CD4-positive, alpha-beta T cell treated with Interleukin-6 for 4 hours (primary cell): ENCODE results near the gene FBXW8.
"Not testable (repeated sequence)": the region's sequence is repeated elsewhere in the genome, so short reads cannot be mapped to it uniquely, and the experiment has no call there.

Experiments
- DNase-seq: peaks from one replicate; pipeline ENCODE4 v3.0.0-alpha.2; 2020; ENCODE audit warnings: mixed read lengths

Gene FBXW8

DNA sequence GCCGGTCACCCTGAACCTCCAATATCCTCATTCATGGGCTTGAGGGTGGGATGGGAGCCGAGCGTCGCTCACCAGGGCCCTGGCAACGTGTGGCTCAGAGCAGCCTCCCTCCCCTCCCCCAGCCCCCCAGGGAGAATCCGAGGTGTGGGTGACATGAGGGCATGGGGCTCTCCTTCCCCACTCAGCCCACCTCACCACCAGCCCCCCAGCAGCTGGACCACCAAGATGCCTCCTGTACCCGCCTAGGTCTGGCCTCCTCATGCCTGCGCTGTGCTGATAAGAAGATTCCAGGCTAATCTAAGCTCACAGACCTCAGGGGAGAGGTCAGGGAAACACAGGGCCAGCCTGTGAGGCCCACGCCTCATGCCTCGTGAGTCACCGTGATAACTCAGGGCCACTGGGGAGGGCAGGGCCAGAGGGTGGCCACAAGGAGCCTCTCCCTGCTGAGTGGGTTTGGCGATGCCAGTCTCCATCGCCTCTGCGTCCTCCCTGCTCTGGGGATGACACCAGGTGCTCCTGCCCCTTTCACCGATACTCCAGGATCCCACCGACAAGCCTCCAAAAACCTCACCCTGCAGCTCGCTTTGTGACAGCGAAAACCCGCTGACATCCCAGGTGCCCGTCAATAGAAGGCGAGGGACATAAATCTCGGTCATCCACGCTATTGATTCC is 131.6 kb downstream of the FBXW8 start:
- no peak for DNase-seq

DNA sequence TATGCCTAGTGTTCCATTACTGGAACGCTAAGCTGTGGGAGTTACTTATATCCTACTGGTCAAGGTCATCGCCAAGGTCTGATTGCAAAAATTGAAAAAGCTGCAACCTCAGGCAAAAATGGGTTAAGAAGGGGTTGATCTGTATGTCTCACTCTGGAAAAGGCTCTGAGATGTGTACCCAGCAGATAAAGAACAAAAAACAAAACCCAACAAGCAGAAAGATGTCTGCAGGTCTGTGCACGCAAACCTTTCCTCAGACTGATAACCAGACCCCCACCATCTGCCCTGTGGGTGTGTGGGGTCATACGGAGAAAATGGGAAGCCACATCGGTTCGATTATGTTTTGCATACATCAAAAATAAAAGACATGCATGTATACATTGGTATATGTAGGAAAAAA is 132.1 kb downstream of the FBXW8 start:
- DNase-seq = no peak

DNA sequence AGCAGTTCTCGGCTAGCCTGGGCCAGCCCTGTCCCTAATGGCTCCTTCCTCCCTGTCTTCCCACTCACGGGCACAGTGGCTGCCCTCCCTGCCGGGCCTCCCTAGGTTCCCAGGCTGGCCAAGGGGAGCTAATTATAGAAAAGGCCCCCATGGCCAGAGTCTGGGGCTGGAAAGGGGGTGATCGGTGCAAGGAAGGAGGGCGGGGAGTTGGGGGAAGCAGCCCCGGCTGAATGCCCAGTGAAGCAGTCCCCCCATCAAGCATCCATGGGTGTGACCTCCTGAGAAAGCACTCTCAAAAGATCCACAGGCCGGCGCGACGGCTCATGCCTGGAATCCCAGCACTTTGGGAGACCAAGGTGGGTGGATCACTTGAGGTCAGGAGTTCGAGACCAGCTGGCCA is 133.6 kb downstream of the FBXW8 start:
- no peak for DNase-seq

GRCh38 chr12:117044790-117045159 is 134.0 kb downstream of the FBXW8 start:
- no peak for DNase-seq

DNA sequence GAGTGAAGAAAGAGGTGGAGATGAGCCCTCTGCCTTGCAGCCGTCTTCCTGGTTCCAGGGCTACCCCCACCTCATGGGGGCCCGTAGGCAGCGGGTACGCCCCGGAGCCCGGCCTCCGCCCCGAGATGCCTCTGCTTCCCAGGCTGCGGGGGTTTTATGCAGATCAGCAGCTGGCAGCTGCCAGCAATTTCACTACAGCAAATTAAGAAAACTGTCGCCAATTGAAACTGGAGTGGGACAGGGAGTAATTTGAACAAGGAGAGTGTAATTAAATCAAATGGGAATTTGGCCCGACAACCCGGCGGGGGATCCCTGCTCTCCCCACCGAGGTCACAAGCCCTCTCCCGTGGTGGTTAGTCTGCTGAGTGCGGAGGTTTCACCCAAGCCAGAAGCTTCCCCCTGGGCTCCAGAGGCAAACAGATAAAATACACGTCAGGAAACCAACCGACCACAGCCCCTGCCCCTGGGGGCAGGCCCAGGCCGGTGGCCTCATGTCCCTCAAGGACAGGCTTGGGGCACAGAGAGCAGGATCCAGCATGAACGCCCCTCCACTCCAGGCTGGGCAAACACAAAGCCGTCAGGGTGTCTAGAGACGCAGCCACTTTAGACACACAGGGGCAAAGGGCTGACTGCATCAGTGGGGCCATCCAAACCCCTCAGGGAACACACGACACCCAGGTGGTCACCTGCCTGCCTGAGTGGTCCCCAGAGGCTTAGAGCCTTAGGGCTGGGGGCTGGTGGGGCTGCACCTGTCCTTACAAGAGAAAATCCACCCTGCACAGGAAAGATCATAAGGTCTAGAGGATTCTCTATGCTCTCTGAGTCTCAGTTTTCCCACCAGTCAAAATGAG is 134.6 kb downstream of the FBXW8 start:
- no peak for DNase-seq

DNA sequence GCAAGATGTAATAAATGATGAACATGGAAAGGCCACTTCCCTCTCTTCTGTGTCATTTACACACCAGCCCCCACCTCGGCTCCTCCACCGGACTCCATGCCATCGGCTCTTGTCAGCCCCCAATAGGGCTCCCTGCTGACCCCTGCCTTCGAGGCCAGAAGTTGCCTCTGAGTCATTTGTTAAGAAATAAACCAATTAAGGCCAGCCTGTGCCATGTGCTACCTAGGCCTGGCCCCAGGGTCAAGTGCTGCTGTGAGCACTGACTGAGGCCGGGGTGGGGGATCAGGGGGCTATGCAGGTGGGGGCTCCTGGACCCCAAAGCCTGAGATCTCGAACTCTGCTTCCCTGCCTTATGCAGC is 135.2 kb downstream of the FBXW8 start:
- DNase-seq = no peak

DNA sequence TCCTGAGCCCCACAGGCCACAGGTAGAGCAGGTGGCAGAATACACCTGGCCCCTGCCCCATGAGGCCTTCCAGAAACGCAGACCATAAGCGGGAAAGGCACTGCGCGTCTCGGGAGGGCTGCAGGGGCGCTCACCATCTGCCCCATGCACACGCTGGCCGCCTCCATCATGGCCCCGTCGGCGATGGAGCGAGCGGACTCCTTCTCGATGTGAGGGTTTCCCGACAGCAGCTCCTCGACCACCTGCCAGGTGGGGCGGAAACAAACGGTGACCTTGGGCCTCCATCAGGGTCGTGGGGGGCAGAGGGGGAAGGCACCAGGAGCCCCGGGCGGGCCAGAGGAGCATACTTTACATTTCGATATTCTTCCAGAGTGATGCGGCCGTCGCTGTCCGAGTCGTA is 135.7 kb downstream of the FBXW8 start:
- DNase-seq = no peak

DNA sequence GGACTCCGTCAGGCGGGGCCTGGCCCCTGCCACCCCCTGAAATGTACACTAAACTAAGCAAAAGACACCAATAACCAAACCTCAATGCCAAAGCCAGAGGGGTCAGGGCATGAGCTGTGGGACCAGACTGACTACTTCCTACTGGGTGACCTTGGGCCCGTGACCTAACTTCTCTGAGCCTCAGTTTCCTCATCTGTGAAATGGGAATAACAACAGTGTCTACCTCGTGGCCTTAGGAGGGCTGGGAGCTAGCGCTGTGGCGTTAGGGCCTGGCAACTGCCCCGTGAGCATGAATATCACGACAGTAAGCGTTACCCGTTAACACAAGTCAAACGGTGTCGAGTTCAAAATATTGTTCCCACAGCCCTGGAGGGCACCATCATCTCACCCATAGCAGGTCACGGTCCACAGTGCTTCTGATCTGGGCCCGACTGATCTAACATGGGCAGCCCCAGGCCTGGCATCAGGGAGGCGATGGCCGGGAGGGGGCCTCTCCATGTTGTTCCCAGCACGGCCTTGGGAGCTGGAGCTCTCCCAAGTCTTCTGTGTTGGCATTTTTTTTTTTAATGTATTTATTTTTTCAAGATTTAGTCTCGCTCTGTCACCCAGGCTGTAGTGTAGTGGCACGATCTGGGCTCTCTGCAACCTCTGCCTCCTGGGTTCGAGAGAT is 136.2 kb downstream of the FBXW8 start:
- no peak for DNase-seq

GRCh38 chr12:117047810-117048584 is 137.2 kb downstream of the FBXW8 start:
- DNase-seq = no peak

- no peak for DNase-seq
These were observed 137.8 kb downstream of the FBXW8 start for GRCh38 chr12:117048585-117048904.

DNA sequence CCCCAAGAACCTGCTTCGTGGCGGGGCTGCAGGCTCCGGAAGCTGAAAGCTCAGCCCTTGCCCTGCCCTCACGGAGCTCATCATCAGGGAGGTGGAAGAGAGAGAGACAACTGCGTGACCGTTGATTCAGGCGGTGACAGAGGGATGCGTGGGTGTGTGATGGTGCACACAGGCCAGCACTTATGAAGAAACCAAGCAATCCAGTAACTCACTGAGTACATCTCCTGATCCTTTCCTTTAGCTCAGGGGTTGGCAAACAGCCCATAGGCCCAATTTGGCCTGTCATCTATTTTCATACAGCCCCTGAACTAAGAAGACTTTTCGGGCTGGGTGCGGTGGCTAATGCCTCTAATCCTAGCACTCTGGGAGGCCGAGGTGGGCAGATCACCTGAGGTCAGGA is 138.5 kb downstream of the FBXW8 start:
- no peak for DNase-seq

GRCh38 chr12:117050060-117050459 is 139.3 kb downstream of the FBXW8 start:
- DNase-seq = no peak

DNA sequence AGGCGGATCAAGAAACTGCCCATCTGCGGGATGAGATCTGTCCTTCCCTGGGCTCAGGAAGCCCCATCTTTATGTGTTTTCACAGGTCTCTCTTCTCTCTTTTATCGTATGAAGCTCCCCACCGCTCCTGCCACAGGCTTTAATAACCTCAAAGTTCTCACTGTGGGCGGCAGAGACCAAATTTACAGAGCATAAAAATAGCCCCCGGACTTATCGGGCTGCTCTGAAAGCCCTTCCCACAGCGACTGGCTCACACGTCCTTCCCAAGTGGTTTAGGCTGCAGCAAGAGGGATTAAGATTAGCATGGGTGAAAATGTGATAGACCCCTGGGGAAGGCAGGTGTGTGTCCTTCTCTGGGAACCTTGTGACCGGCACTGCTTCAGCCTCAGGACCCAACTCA is 140.6 kb downstream of the FBXW8 start:
- no peak for DNase-seq

DNA sequence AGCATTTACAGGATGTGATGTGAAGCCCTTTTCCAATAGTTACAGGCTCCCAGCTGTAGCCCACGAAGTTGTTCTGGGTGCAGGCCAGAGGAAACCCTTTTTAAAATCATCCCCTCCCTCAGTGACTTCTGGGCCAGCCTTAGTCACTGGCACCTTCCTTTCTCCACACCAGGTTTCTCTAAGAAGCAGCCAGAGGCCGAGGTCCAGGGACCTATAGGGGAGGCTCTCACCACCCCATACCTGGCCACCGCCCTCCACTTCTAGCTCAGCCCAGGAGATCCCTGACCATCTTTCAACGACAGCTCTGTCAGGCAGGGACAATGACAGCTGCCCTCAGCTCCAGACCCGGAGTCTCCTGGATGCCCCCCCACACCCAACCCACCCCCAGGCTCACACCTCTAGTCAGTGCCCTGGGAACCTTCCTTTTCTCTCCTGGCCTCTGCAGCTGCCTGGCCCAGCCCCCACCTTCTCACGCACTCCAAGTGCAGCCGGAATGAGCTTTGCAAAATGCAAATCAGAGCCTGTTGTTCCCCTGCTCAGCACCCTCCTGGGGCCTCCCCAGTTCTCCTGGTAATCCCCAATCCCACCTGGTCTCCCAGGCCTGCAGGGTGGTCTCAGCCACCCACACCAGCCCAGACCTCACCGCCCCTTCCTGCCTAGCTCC is 141.8 kb downstream of the FBXW8 start:
- no peak for DNase-seq

- DNase-seq = no peak
These were observed 142.3 kb downstream of the FBXW8 start for GRCh38 chr12:117053050-117053400.

- no peak for DNase-seq
These were observed 142.9 kb downstream of the FBXW8 start for GRCh38 chr12:117053597-117054201.

- DNase-seq = no peak
These were observed 143.5 kb downstream of the FBXW8 start for GRCh38 chr12:117054279-117054678.

GRCh38 chr12:117057626-117058025 is 146.9 kb downstream of the FBXW8 start:
- DNase-seq = not testable (repeated sequence)

GRCh38 chr12:117058442-117059072 is 147.8 kb downstream of the FBXW8 start:
- no peak for DNase-seq

GRCh38 chr12:117059156-117059555 is 148.4 kb downstream of the FBXW8 start:
- no peak for DNase-seq

- no peak for DNase-seq
These were observed 149.6 kb downstream of the FBXW8 start for GRCh38 chr12:117060246-117060928.
